Tibial artery (tissue), 4 donors: ENCODE data around the gene RBM22.

Source experiments
- DNase-seq, 2 donors: peaks; one replicate each; pipeline ENCODE4 v3.0.0-alpha.2; 2019
- H3K27ac ChIP-seq, 2 donors: fragments of 200-600 bp; sonication (generic) in 1 of 2; 1 replicate in 1 of 2; 2 replicates in 1 of 2; pipeline ENCODE4 v1.5.1; 2018 to 2019; ENCODE audit warnings: mild to moderate bottlenecking in 1 of 2
- H3K27me3 ChIP-seq, 2 donors: fragments of 200-600 bp; sonication (generic) in 1 of 2; one replicate each; pipeline versions ENCODE4 v1.5.1 to v1.6.0; 2016 to 2019
- H3K36me3 ChIP-seq, 3 donors: fragments of 200-600 bp; sonication (generic) in 2 of 3; one replicate each; pipeline ENCODE4 v1.5.1; 2016 to 2019; ENCODE audit warnings: mild to moderate bottlenecking in 2 of 3
- H3K4me1 ChIP-seq, 4 donors: fragments of 200-600 bp; sonication (generic) in 2 of 4; 1 replicate in 3 of 4; 2 replicates in 1 of 4; pipeline ENCODE4 v1.5.1; 2016 to 2019
- H3K4me3 ChIP-seq, 2 donors: fragments of 200-600 bp; sonication (generic) in 1 of 2; 1 replicate in 1 of 2; 2 replicates in 1 of 2; pipeline ENCODE4 v1.5.1; 2018 to 2019; ENCODE audit warnings: mild to moderate bottlenecking in 2 of 2
- H3K9me3 ChIP-seq, 3 donors: fragments of 200-600 bp; sonication (generic) in 1 of 3; one replicate each; pipeline ENCODE4 v1.5.1; 2016 to 2019
- intact Hi-C: fragments of 100-400 bp; cut with DNase I; formaldehyde crosslinking; loops from one replicate; pipeline ENCODE4 v1.15.0; 2023; ENCODE audit warnings: low total_unique reads
- TF ChIP-seq, protein P1 (sequence below), 2 experiments: fragments of 200-600 bp in 1 of 2; fragments of 450-650 bp in 1 of 2; IDR thresholded peaks; one replicate each; pipeline ENCODE4 v1.5.1; 2017 to 2019; ENCODE audit warnings: antibody characterized with exemption in 2 of 2, mild to moderate bottlenecking in 1 of 2, moderate library complexity in 1 of 2

Gene RBM22

DNA sequence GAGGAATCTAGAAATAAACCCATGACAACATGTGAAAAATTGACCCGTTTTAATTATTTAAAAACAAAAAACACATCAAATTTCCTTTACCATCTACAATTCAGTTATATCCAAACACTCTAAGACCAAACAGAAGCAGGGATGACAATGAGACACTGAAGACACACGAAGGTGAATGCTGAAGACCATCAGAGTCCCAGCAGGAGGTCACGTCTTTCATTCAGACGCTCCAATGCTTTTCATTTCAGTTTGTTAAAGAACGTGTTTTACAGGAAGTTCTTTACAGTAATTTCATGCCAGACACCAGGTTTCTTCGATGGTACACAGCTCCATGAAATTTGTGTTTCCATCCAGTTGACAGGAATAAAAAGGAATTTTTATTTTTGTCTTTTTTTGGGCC, 10.1 kb downstream of the RBM22 start:
- H3K27me3 ChIP-seq: no peaks in the 10 kb centered on the region
- intact Hi-C loops: no loop called here
- H3K4me3 ChIP-seq: no peak overlapping the region
- no peak overlapping the region for H3K27ac ChIP-seq
- peaks cover 54 to 68% (median 54%) of the 10 kb centered on the region in 3 donors for H3K36me3 ChIP-seq
- H3K9me3 ChIP-seq: no peaks in the 10 kb centered on the region
- no peak for DNase-seq
- no peaks in the 10 kb centered on the region for H3K4me1 ChIP-seq
- TF ChIP-seq, protein P1, sequence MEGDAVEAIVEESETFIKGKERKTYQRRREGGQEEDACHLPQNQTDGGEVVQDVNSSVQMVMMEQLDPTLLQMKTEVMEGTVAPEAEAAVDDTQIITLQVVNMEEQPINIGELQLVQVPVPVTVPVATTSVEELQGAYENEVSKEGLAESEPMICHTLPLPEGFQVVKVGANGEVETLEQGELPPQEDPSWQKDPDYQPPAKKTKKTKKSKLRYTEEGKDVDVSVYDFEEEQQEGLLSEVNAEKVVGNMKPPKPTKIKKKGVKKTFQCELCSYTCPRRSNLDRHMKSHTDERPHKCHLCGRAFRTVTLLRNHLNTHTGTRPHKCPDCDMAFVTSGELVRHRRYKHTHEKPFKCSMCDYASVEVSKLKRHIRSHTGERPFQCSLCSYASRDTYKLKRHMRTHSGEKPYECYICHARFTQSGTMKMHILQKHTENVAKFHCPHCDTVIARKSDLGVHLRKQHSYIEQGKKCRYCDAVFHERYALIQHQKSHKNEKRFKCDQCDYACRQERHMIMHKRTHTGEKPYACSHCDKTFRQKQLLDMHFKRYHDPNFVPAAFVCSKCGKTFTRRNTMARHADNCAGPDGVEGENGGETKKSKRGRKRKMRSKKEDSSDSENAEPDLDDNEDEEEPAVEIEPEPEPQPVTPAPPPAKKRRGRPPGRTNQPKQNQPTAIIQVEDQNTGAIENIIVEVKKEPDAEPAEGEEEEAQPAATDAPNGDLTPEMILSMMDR (IDR thresholded peaks at IDR 0.05): no peak

DNA sequence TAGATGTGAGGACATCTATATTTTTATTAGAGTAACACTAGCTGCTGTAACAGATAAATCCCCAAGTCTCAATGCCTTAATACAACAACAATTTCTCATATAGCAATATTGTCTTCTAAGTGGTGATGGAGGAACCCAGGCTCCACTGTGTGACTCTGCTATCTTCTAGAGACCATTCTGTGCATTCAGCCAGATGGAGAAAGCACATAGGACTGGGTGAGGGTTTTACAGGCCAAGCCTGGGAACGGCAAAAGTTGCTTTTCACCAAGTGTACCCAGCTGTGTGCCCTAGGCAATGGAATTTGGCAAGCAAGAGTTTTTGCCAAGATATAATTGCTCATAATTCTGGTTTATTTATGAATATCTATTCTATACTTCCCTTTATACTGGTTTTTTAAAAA, 11.7 kb downstream of the RBM22 start:
- no peak overlapping the region for H3K27ac ChIP-seq
- TF ChIP-seq, protein P1 (IDR thresholded peaks at IDR 0.05): no peak
- H3K4me1 ChIP-seq: no peaks in the 10 kb centered on the region
- no peak for DNase-seq
- intact Hi-C loops: no loop called here
- no peaks in the 10 kb centered on the region for H3K9me3 ChIP-seq
- H3K4me3 ChIP-seq: no peak overlapping the region
- no peaks in the 10 kb centered on the region for H3K27me3 ChIP-seq
- peaks cover 38 to 52% (median 38%) of the 10 kb centered on the region in 3 donors for H3K36me3 ChIP-seq

DNA sequence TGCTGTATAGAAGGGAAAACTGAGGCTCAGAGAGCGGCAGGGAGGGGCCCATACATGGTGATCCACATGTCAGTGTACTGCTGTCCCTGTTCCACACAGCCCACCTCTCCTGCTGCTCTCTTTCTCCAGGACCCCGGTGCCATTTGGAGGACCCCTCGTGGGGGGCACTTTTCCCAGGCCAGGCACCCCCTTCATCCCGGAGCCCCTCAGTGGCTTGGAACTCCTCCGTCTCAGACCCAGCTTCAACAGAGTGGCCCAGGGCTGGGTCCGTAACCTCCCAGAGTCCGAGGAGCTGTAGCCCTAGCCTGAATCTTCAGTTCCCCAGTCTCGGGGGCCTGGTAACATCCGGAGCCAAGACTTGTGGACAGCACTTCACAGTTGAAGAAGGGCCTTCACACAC, 24.3 kb downstream of the RBM22 start:
- H3K27ac ChIP-seq: no peak overlapping the region
- intact Hi-C loops: no loop called here
- TF ChIP-seq, protein P1 (IDR thresholded peaks at IDR 0.05): no peak
- DNase-seq: no peak
- no peak overlapping the region for H3K4me3 ChIP-seq
- H3K4me1 ChIP-seq: peaks cover 0 to 40% (median 34%) of the 10 kb centered on the region in 4 donors
- peaks cover 0 to 3% of the 10 kb centered on the region in 2 donors for H3K27me3 ChIP-seq
- no peaks in the 10 kb centered on the region for H3K9me3 ChIP-seq
- H3K36me3 ChIP-seq: no peaks in the 10 kb centered on the region

DNA sequence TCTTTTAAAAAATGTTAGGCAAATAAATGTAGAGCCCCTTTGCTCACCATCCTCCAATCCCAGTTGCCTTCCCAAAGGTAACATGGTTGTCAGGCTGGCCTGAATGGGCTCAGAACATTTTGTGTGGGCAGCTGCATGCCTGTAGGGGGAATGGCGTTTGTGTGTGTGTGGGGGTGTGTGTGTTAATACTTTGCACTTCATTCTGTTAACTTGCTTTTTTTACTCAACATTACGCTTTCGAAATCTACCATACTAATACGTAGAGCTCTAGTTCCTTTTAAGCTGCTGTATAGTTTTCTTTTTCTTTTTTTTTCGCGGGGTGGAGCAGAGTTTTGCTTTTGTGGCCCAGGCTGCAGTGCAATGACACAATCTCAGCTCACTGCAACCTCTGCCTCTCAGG, 25.8 kb downstream of the RBM22 start:
- Histone ChIP-seq H3K27me3 (peaks cover 0 to 4% of the 10 kb centered on the region in 2 donors), H3K4me1 (peaks cover 0 to 46% (median 41%) of the 10 kb centered on the region in 4 donors), H3K36me3 (no peaks in the 10 kb centered on the region), H3K27ac (peak overlapping the region; percentile 74 to 79), H3K4me3 (no peak overlapping the region), H3K9me3 (no peaks in the 10 kb centered on the region)
- TF ChIP-seq, protein P1 (IDR thresholded peaks at IDR 0.05): no peak
- no peak for DNase-seq
- intact Hi-C loops: no loop called here

DNA sequence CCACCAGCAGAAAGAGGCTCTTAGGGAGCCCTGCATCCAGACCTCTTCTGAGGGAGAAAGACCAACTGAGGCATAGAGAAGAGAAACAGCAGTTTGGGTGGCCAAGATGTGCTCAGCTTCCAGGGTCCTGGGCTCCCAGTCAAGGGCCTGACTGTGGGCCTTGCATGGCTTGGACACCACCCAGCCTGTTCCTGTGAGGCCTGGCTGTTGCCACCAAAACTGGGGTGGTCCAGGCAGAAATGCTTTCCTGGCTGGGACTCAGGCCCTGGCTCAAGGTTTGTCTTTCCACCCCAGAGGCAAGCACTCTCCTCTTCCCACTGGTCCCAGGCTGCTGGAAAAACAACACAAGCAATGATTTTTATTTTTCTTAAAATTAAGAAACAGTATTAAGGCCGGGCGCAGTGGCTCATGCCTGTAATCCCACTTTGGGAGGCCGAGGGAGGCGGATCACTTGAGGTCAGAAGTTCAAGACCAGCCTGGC, 26.5 kb downstream of the RBM22 start:
- DNase-seq: peak; percentile 82 to 87
- peak overlapping the region; percentile 74 to 79 for H3K27ac ChIP-seq

More for the DNA sequence above, 26.5 kb downstream of the RBM22 start:
- intact Hi-C loops: no loop called here
- Histone ChIP-seq H3K9me3 (no peaks in the 10 kb centered on the region), H3K4me3 (no peak overlapping the region), H3K36me3 (no peaks in the 10 kb centered on the region), H3K4me1 (peaks cover 0 to 46% (median 41%) of the 10 kb centered on the region in 4 donors), H3K27me3 (peaks cover 0 to 4% of the 10 kb centered on the region in 2 donors)
- TF ChIP-seq, protein P1 (IDR thresholded peaks at IDR 0.05): no peak
